B cell (primary cell): Measurements from ENCODE around the gene HERC4. TPM values are rescaled to one million over a fixed set of nuclear protein-coding genes. Genes with fewer than 3 reads are reported as not detected.

Source experiments
- ATAC-seq: fragments of 200-7000 bp; cut with Tn5 transposase; one replicate; pipeline ENCODE4 v1.10.0; 2021; ENCODE audit warnings: low read depth, mild to moderate bottlenecking, moderate number of reproducible peaks, moderate library complexity
- CTCF ChIA-PET: fragments of 350-600 bp; sonication (Branson Sonifier 250); formaldehyde crosslinking; loops from one replicate; lab custom pipeline; 2021; ENCODE audit warnings: antibody characterized with exemption, inconsistent platforms; lab: Charles Lee
- POLR2A ChIA-PET: fragments of 350-600 bp; sonication (Branson Sonifier 250); formaldehyde crosslinking; loops from one replicate; lab custom pipeline; 2021; ENCODE audit warnings: antibody characterized with exemption; lab: Charles Lee
- DNase-seq: peaks from one replicate; pipeline ENCODE4 v3.0.0; 2013
- H2AFZ ChIP-seq: 2 replicates; pipeline ENCODE4 v1.6.1; 2012; ENCODE audit warnings: mild to moderate bottlenecking, low read depth, low read length; ENCODE audit not compliant: insufficient read depth, poor library complexity, severe bottlenecking
- H3K27ac ChIP-seq, 2 donors: 1 replicate in 1 of 2; 2 replicates in 1 of 2; pipeline ENCODE4 v1.5.1; 2012 to 2013; ENCODE audit warnings: low read length in 2 of 2, mild to moderate bottlenecking in 2 of 2, moderate library complexity in 1 of 2
- H3K27me3 ChIP-seq, 4 experiments: fragments of 200-600 bp in 1 of 4; sonication (generic) in 1 of 4; replicated peaks in 1 of 4; 1 replicate in 2 of 4; 2 replicates in 2 of 4; pipeline versions ENCODE4 v1.6.1 to v1.7.0; 2013 to 2016; ENCODE audit warnings: low read length in 3 of 4, mild to moderate bottlenecking in 2 of 4, mixed read lengths in 1 of 4, moderate library complexity in 1 of 4; ENCODE audit not compliant: insufficient read depth in 4 of 4, control insufficient read depth in 3 of 4; ENCODE audit errors: control extremely low read depth in 1 of 4
- H3K36me3 ChIP-seq, 2 experiments: replicated peaks in 1 of 2; 1 replicate in 1 of 2; 2 replicates in 1 of 2; pipeline versions ENCODE4 v1.6.1 to v1.7.1; 2013; ENCODE audit warnings: low read length in 1 of 2; ENCODE audit not compliant: insufficient read depth in 2 of 2, control insufficient read depth in 1 of 2; ENCODE audit errors: control extremely low read depth in 1 of 2, extremely low read depth in 1 of 2
- H3K4me1 ChIP-seq, 2 donors: fragments of 200-600 bp in 1 of 2; sonication (generic) in 1 of 2; 1 replicate in 1 of 2; 2 replicates in 1 of 2; pipeline versions ENCODE4 v1.5.1 to v1.6.1; 2013 to 2017; ENCODE audit warnings: low read length in 2 of 2; ENCODE audit not compliant: control insufficient read depth in 2 of 2, insufficient read depth in 2 of 2
- H3K4me2 ChIP-seq: replicated peaks from 2 replicates; pipeline ENCODE3; 2012; ENCODE audit warnings: mild to moderate bottlenecking, low read depth, low read length; ENCODE audit not compliant: poor library complexity, severe bottlenecking
- H3K4me3 ChIP-seq, 5 experiments: fragments of 200-600 bp in 1 of 5; sonication (generic) in 1 of 5; 1 replicate in 3 of 5; 2 replicates in 2 of 5; pipeline versions ENCODE4 v1.5.1 to v1.7.0; 2011 to 2016; ENCODE audit warnings: low read length in 4 of 5, mild to moderate bottlenecking in 4 of 5, low read depth in 2 of 5, control low read depth in 1 of 5, moderate library complexity in 1 of 5; ENCODE audit not compliant: insufficient read depth in 1 of 5; ENCODE audit errors: control extremely low read depth in 1 of 5, extremely low read depth in 1 of 5
- H3K79me2 ChIP-seq: fragments of 200-600 bp; sonication (generic); one replicate; pipeline ENCODE4 v1.6.0; 2016; ENCODE audit warnings: low read length; ENCODE audit not compliant: control insufficient read depth, insufficient read depth
- H3K9ac ChIP-seq: fragments of 200-600 bp; sonication (generic); 2 replicates; pipeline ENCODE4 v1.6.1; 2017; ENCODE audit warnings: mild to moderate bottlenecking, low read length, moderate library complexity
- H3K9me3 ChIP-seq, 3 donors: one replicate each; pipeline versions ENCODE4 v1.6.1 to v1.7.1; 2013; ENCODE audit warnings: low read length in 2 of 3; ENCODE audit not compliant: control insufficient read depth in 2 of 3, insufficient read depth in 1 of 3; ENCODE audit errors: control extremely low read depth in 1 of 3
- H4K20me1 ChIP-seq: 2 replicates; pipeline ENCODE4 v1.6.0; 2012; ENCODE audit warnings: mild to moderate bottlenecking, low read length; ENCODE audit not compliant: insufficient read depth, control insufficient read depth, poor library complexity, severe bottlenecking
- H3K27ac Mint-ChIP-seq: one replicate; pipeline ENCODE4 v1.8.0; 2021; ENCODE audit warnings: mixed read lengths
- H3K27me3 Mint-ChIP-seq: one replicate; pipeline ENCODE4 v1.8.0; 2021; ENCODE audit warnings: mixed read lengths
- H3K4me1 Mint-ChIP-seq: one replicate; pipeline ENCODE4 v1.8.0; 2021; ENCODE audit warnings: mixed read lengths
- H3K4me3 Mint-ChIP-seq: one replicate; pipeline ENCODE4 v1.8.0; 2021; ENCODE audit warnings: mixed read lengths
- H3K9me3 Mint-ChIP-seq: one replicate; pipeline ENCODE4 v1.8.0; 2022; ENCODE audit warnings: mixed read lengths; ENCODE audit not compliant: insufficient read depth
- CTCF ChIP-seq: fragments of 200-600 bp; IDR thresholded peaks from one replicate; pipeline ENCODE4 v1.8.0; 2022; ENCODE audit warnings: antibody characterized with exemption, mild to moderate bottlenecking
- EZH2 ChIP-seq: IDR thresholded peaks from 2 replicates; pipeline ENCODE4 v1.6.1; 2012; ENCODE audit warnings: borderline replicate concordance, low read depth, mild to moderate bottlenecking, moderate library complexity, low read length; ENCODE audit not compliant: insufficient read depth, poor library complexity, severe bottlenecking
- WGBS: methylation state at CpG from one replicate; pipeline ENCODE4 v1.1.5; 2013; ENCODE audit warnings: missing lambda C conversion rate; ENCODE audit not compliant: insufficient coverage; 5-methylcytosine and 5-hydroxymethylcytosine counted together
- intact Hi-C: fragments of 100-400 bp; cut with micrococcal nuclease; formaldehyde crosslinking; loops from one replicate; pipeline ENCODE4 v1.10.0; 2022
- polyA plus RNA-seq: library from polyadenylated mRNA; depleted of rRNA; stranded (reverse); fragments of >200 nt; gene quantifications from 2 replicates; pipeline ENCODE4 v1.2.3, GENCODE V29; 2012
- total RNA-seq, 2 donors: library from RNA; stranded (reverse); fragments of 120-200 nt in 1 of 2; gene quantifications; 1 replicate in 1 of 2; 2 replicates in 1 of 2; pipeline versions ENCODE4 v1.2.3 to v1.2.4, GENCODE V29; 2013 to 2022

The HERC4 gene
- total and polyA plus RNA-seq, 2 donors (not counting 1 experiment from before 2014, with no cell fraction given): 18.2 to 118 TPM

GRCh38 chr10:68080853-68081431 lies 5.9 kb upstream of the HERC4 start:
- Histone ChIP-seq H3K27ac (no peak overlapping the region), H3K4me1 (no peaks in the 10 kb centered on the region), H3K9ac (no peak overlapping the region), H3K36me3 (no peaks in the 10 kb centered on the region), H4K20me1 (no peaks in the 10 kb centered on the region), H3K4me2 (no peak overlapping the region), H3K27me3 (peaks cover 0 to under 1% (median 0%) of the 10 kb centered on the region in 4 experiments), H3K4me3 (no peak overlapping the region), H3K79me2 (no peaks in the 10 kb centered on the region), H3K9me3 (no peaks in the 10 kb centered on the region), H2AFZ (no peak overlapping the region)
- no peak overlapping the region for H3K4me3 Mint-ChIP-seq
- H3K27ac Mint-ChIP-seq: no peak overlapping the region
- intact Hi-C loops: no loop called here
- no peaks in the 10 kb centered on the region for H3K4me1 Mint-ChIP-seq
- TF ChIP-seq CTCF (no peak), EZH2 (no peak)
- no peak for ATAC-seq
- peaks cover 4% of the 10 kb centered on the region for H3K27me3 Mint-ChIP-seq
- CTCF ChIA-PET: no interaction called here
- no peak for DNase-seq
- 100% methylated on average over 3 of the region's 5 CpGs for WGBS
- POLR2A ChIA-PET: no interaction called here
- H3K9me3 Mint-ChIP-seq: no peaks in the 10 kb centered on the region

GRCh38 chr10:68079434-68079833 lies 4.4 kb upstream of the HERC4 start:
- Mint-ChIP-seq H3K27me3 (peaks cover 4% of the 10 kb centered on the region), H3K9me3 (no peaks in the 10 kb centered on the region), H3K4me1 (peaks cover 5% of the 10 kb centered on the region), H3K27ac (no peak overlapping the region), H3K4me3 (no peak overlapping the region)
- Histone ChIP-seq H3K9me3 (no peaks in the 10 kb centered on the region), H3K79me2 (peaks cover 2% of the 10 kb centered on the region), H3K9ac (no peak overlapping the region), H3K4me1 (peaks cover 5 to 6% of the 10 kb centered on the region in 2 donors), H3K36me3 (no peaks in the 10 kb centered on the region), H3K4me2 (no peak overlapping the region), H3K27ac (no peak overlapping the region), H3K27me3 (no peaks in the 10 kb centered on the region), H3K4me3 (no peak overlapping the region), H4K20me1 (no peaks in the 10 kb centered on the region), H2AFZ (no peak overlapping the region)
- DNase-seq (no peak), ATAC-seq (no peak)
- intact Hi-C loops: loop anchor here (5.0 to 10.0 kb wide), 2 partner anchors 55 to 878 kb away; partner anchors contain the start of gene DDX21
- POLR2A ChIA-PET: no interaction called here
- TF ChIP-seq EZH2 (no peak), CTCF (no peak)
- CTCF ChIA-PET: no interaction called here
- WGBS: 100% methylated on average over 1 of the region's 1 CpG
